HG03135 (cell line): ENCODE results near the gene PLD1.
"Not testable (repeated sequence)": the region's sequence is repeated elsewhere in the genome, so short reads cannot be mapped to it uniquely, and the experiment has no call there.

Experiments
- ATAC-seq: cut with Tn5 transposase; IDR thresholded peaks from one replicate; pipeline ENCODE4 v1.9.1; 2021; ENCODE audit warnings: mild to moderate bottlenecking, moderate library complexity; ENCODE audit not compliant: unreplicated experiment

PLD1 gene

DNA sequence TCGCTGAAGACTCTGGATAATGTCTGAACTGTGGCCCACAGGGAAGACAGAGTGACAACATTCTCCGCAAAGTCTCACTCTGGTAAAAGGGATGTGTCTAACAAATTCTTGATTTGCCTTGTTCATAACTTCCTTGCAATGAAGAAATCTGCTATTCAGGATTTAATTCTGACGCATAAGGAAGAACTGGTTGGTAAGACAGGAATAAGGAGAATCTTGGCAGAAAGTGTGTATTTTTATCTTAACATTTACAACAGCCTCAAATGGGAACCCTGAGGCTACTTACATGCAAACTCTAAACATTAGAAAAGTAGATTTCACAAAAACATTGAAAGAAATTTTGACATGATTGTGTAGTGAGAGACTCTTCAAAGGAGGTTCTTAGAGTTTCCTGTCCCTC is 10.8 kb upstream of the PLD1 start:
- ATAC-seq, result no peak

GRCh38 chr3:171817074-171817800 is 7.0 kb upstream of the PLD1 start:
- no peak for ATAC-seq

GRCh38 chr3:171815973-171816595 is 5.8 kb upstream of the PLD1 start:
- ATAC-seq, result no peak

DNA sequence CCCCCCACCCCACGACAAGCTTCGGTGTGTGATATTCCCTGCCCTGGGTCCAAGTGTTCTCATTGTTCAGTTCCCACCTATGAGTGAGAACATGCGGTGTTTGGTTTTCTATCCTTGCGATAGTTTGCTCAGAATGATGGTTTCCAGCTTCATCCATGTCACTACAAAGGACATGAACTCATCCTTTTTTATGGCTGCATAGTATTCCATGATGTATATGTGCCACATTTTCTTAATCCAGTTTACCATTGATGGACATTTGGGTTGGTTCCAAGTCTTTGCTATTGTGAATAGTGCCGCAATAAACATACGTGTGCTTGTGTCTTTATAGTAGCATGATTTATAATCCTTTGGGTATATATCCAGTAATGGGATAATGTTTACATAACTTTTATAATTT is 4.4 kb upstream of the PLD1 start:
- not testable (repeated sequence) for ATAC-seq

GRCh38 chr3:171813897-171814460 is 3.7 kb upstream of the PLD1 start:
- no peak for ATAC-seq

DNA sequence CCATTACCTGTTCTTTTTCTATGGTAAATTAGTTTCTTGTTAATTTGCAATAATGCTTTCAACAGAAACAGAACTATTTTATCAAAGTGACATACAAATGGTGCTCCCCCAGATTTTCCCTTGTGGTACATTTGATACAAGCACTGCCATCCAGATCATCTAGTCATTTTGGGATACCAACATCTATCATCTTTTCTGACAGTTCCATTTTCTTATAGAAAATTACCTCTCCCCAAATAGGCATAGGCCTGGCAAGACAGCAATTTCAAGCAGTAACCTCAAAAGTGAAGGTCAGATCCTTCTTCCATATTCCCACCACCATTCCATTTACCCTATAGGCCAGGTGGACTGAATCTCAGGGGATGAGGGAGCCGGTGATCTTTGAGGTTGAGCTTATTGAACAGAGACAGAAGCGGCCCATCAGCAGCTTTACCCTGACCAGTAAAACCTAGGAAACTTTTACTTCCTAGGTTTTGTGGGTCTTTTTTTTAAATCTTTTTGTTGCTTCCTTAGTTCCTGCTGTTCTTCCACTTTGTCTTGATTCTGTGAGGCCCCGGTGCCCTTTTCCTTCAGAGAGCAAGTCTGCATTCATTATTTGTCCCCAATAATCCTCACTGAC is 3.1 kb upstream of the PLD1 start:
- ATAC-seq, result no peak

GRCh38 chr3:171812811-171813210 is 2.5 kb upstream of the PLD1 start:
- ATAC-seq, result no peak

DNA sequence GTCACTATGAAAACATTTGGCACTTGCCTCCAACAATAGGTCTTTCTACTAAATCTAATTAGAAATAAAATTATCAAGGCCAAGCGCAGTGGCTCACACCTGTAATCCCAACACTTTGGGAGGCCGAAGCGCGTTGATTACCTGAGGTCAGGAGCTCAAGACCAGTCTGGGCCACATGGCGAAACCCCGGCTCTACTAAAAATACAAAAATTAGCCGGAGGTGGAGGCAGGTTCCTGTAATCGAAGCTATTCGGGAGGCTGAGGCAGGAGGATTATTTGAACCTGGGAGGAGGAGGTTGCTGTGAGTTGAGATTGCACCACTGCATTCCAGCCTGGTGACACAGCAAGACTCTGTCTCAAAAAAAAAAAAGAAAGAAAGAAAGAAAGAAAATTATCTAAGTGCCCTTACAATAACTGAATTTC is 1.6 kb upstream of the PLD1 start:
- no peak for ATAC-seq

- ATAC-seq, result no peak
Observed at GRCh38 chr3:171811295-171811912, 1.1 kb upstream of the PLD1 start.

GRCh38 chr3:171810629-171811294 is 479 bp upstream of the PLD1 start:
- ATAC-seq, result no peak

DNA sequence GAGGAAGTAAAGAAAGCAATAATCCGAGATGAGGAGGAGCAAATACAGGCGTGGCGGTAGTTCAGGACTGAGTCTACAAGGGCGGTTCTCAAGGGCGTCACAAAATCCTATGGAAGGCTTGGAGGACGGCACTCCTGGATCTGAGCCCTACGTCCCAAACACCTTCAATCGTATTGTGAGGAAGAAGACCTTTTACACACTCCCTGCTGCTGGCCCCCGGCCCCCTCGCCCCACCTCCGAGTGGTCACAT is 747 bp downstream of the PLD1 start:
- ATAC-seq, result peak; percentile 32

GRCh38 chr3:171807806-171808205 is 2.5 kb downstream of the PLD1 start:
- ATAC-seq, result no peak

DNA sequence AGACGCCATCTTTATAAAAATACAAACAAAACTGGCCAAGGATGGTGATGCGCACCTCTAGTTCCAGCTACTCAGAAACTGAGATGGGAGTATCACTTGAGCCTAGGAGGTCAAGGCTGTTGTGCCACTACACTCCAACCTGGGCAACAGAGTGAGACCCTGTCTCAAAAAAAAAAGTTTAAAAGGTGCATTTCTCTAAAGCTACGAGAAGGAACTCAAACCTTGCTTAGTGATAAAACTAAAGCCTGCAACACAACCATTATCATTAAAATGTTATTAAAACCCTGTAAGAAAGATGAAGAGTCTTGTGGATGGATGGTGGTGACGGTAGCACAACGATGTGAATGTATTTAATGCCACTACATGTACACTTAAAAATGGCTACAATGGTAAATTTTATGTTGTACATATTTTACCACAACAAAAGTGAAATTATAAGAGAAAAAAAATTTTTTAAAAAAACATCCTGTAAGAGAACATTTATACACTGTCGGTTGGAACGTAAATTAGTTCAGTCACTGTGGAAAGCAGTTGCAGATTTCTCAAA is 3.1 kb downstream of the PLD1 start:
- ATAC-seq, result no peak

DNA sequence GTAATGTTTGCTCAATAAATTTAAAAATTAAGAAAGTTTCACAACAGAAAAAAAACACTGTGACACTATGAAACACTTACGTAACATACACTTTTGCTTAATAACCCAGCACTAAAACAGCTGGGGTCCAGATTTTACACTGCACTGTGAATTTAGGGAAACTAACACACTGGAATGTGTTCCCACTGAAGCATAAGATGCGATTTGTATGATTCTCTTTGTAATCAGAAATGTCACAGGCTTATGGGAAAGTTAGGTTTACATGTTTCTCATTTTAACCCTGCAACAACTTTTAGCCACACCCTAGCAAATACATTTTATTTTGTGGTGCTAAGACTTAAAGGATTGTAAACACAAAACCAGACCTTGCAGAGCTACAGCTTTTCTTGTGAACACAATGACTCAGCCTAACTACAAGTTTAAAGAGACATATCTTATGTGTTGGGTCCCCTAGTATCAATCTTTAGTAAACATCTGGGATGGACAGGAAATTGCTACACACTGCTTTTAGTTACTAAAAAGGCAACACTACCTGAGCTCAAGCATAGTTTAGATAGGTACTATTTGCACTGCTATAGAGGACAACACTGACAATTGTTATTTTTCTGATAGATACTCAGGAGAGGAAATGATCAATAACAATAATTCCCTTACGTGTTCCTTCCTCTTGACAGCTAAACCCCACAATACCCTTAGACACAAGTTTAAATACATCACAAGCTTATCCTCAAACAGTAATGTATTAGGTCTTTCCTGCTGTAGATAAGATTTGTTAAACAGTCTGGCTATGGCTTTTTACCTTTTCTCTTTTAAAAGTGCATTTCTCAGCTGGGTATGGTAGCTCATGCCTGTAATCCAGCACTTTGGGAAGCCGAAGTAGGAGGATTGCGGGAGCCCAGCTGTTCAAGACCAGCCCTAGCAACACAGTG is 3.8 kb downstream of the PLD1 start:
- no peak for ATAC-seq

GRCh38 chr3:171805687-171806086 is 4.6 kb downstream of the PLD1 start:
- ATAC-seq, result no peak

GRCh38 chr3:171804618-171805389 is 5.5 kb downstream of the PLD1 start:
- ATAC-seq, result no peak

DNA sequence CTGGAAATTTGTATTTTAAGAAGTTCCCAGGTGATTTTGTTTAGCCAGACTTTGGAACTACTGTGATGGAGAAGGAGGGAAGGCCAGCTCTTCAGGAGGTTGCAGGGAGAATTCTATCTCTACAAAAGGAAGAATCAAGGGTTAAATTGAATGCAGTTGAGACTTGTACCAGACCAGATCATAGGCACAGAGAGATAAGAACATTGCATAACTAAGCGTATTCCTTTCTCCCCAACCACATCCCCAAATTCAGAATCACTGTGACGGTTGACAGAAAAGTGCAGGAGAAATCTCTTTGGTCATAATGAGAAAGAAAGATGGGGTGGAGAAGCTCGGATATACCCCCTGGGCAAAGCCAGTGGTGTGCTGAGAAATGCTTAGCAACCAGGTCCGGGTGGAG is 7.2 kb downstream of the PLD1 start:
- no peak for ATAC-seq

DNA sequence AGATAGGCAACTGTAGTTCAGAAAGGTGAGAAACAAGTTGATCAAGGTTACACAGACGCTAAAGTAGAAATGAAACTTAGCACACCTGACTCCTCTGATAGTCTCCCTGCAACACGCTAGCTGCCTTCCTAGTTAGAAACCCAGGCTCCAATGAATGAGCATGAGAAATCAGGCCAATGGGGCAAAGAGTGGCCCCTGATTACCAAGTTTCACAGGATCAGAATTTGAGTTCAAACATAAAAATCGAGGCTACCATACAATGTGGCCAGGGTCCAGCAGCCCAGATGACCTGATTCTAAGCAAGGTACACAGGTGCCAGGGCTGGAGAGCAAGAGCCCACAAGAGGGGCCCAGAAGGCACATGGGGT is 7.7 kb downstream of the PLD1 start:
- ATAC-seq, result no peak
